ENCODE measurements around the gene CHRDL1.

CHRDL1 gene

DNA sequence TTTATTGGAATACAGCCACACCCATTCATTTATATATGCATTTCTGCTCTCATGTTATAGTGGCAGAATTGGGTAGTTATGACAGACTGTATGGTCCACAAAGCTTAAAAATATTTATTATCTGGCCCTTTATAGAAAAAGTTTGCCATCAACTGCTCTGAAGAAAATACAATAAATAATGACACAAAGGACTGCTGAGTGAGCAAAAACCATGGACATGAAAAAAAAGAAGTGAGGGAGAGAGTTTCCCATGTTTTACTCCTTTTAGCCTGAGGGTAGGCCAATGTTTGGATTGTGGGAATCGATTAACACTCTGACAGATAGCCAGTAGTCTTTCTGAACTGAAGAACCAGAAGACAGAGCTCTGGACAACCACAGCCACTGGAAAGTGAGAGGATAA is 149.2 kb downstream of the CHRDL1 start:
- no peaks in the 10 kb centered on the region for H3K27me3 Mint-ChIP-seq (ENCODE audit: low read depth)
- H3K36me3 Mint-ChIP-seq (ENCODE audit: low read depth), result no peaks in the 10 kb centered on the region
- peaks cover 28% of the 10 kb centered on the region for H3K9me3 Mint-ChIP-seq
- no peaks in the 10 kb centered on the region for H3K4me1 Mint-ChIP-seq
- no peak overlapping the region for H3K27ac Mint-ChIP-seq
- TF ChIP-seq, protein P1, sequence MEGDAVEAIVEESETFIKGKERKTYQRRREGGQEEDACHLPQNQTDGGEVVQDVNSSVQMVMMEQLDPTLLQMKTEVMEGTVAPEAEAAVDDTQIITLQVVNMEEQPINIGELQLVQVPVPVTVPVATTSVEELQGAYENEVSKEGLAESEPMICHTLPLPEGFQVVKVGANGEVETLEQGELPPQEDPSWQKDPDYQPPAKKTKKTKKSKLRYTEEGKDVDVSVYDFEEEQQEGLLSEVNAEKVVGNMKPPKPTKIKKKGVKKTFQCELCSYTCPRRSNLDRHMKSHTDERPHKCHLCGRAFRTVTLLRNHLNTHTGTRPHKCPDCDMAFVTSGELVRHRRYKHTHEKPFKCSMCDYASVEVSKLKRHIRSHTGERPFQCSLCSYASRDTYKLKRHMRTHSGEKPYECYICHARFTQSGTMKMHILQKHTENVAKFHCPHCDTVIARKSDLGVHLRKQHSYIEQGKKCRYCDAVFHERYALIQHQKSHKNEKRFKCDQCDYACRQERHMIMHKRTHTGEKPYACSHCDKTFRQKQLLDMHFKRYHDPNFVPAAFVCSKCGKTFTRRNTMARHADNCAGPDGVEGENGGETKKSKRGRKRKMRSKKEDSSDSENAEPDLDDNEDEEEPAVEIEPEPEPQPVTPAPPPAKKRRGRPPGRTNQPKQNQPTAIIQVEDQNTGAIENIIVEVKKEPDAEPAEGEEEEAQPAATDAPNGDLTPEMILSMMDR (IDR thresholded peaks at IDR 0.05; ENCODE audit: unreplicated experiment in 3 of 3), result no peak
- no peak overlapping the region for H3K4me3 Mint-ChIP-seq
